Fibroblast of lung (primary cell): ENCODE results near the gene STK32B. TPM values are rescaled to one million over a fixed set of nuclear protein-coding genes. Genes with fewer than 3 reads are reported as not detected.

Experiments
- DNase-seq, 2 donors: peaks; one replicate each; pipeline versions ENCODE4 v3.0.0 to v3.0.0-alpha.2; 2010; ENCODE audit warnings: low read depth in 2 of 2
- H2AFZ ChIP-seq: 2 replicates; pipeline ENCODE4 v1.5.1; 2012; ENCODE audit warnings: low read length, control low read depth, inconsistent platforms
- H3K27ac ChIP-seq: 2 replicates; pipeline ENCODE4 v1.5.1; 2011; ENCODE audit warnings: low read length, control low read depth; ENCODE audit not compliant: insufficient read depth
- H3K27me3 ChIP-seq: 2 replicates; pipeline ENCODE4 v1.5.1; 2011; ENCODE audit warnings: mild to moderate bottlenecking, low read length; ENCODE audit not compliant: control insufficient read depth, insufficient read depth
- H3K36me3 ChIP-seq: 2 replicates; pipeline ENCODE4 v1.5.1; 2011; ENCODE audit warnings: low read length; ENCODE audit not compliant: control insufficient read depth, insufficient read depth
- H3K4me1 ChIP-seq: 2 replicates; pipeline ENCODE4 v1.5.1; 2011; ENCODE audit warnings: low read length; ENCODE audit not compliant: control insufficient read depth, insufficient read depth; ENCODE audit errors: extremely low read depth
- H3K4me2 ChIP-seq: 2 replicates; pipeline ENCODE4 v1.5.1; 2011; ENCODE audit warnings: low read length, control low read depth; ENCODE audit not compliant: insufficient read depth; ENCODE audit errors: extremely low read depth
- H3K4me3 ChIP-seq, 4 experiments: fragments of 200-600 bp in 1 of 4; sonication (generic) in 1 of 4; replicated peaks in 1 of 4; 2 replicates each; pipeline ENCODE4 v1.5.1; 2011 to 2016; ENCODE audit warnings: low read length in 4 of 4, low read depth in 3 of 4, mild to moderate bottlenecking in 3 of 4, control low read depth in 2 of 4, inconsistent platforms in 1 of 4, mixed read lengths in 1 of 4; ENCODE audit not compliant: insufficient read depth in 1 of 4; ENCODE audit errors: control extremely low read depth in 1 of 4
- H3K79me2 ChIP-seq: 2 replicates; pipeline ENCODE4 v1.5.1; 2012; ENCODE audit warnings: mild to moderate bottlenecking, low read length, inconsistent platforms; ENCODE audit not compliant: control insufficient read depth, insufficient read depth
- H3K9ac ChIP-seq: 2 replicates; pipeline ENCODE4 v1.5.1; 2011; ENCODE audit warnings: mild to moderate bottlenecking, low read length, control low read depth; ENCODE audit not compliant: insufficient read depth
- H3K9me3 ChIP-seq: 2 replicates; pipeline ENCODE4 v1.5.1; 2012; ENCODE audit warnings: low read depth, low read length; ENCODE audit not compliant: control insufficient read depth, insufficient read depth
- H4K20me1 ChIP-seq: 2 replicates; pipeline ENCODE4 v1.5.1; 2011; ENCODE audit warnings: low read length; ENCODE audit not compliant: control insufficient read depth, insufficient read depth; ENCODE audit errors: extremely low read depth
- EZH2 ChIP-seq: IDR thresholded peaks from 2 replicates; pipeline ENCODE4 v1.5.1; 2012; ENCODE audit warnings: low read length, control low read depth, mild to moderate bottlenecking; ENCODE audit errors: missing control alignments
- polyA plus RNA-seq, 2 donors: library from polyadenylated mRNA; depleted of rRNA in 1 of 2; stranded (reverse) in 1 of 2; unstranded in 1 of 2; fragments of >200 nt; gene quantifications; 2 replicates each; pipeline ENCODE4 v1.2.1, GENCODE V29; 2011 to 2012; ENCODE audit warnings: missing spikeins in 1 of 2
- total RNA-seq: library from RNA; depleted of rRNA; stranded (reverse); fragments of >200 nt; gene quantifications from 2 replicates; pipeline ENCODE4 v1.2.1, GENCODE V29; 2014
- TF ChIP-seq, protein P1 (sequence below), 2 donors: IDR thresholded peaks in 1 of 2; conservative IDR thresholded peaks in 1 of 2; 1 replicate in 1 of 2; 2 replicates in 1 of 2; pipeline ENCODE4 v1.5.1; 2011 to 2012; ENCODE audit warnings: low read length in 2 of 2, control low read depth in 1 of 2, inconsistent platforms in 1 of 2, low read depth in 1 of 2, mild to moderate bottlenecking in 1 of 2

Gene STK32B
- total and polyA plus RNA-seq, 2 donors (not counting 1 experiment from before 2014, with no cell fraction given), result 0.50 to 1.4 TPM

DNA sequence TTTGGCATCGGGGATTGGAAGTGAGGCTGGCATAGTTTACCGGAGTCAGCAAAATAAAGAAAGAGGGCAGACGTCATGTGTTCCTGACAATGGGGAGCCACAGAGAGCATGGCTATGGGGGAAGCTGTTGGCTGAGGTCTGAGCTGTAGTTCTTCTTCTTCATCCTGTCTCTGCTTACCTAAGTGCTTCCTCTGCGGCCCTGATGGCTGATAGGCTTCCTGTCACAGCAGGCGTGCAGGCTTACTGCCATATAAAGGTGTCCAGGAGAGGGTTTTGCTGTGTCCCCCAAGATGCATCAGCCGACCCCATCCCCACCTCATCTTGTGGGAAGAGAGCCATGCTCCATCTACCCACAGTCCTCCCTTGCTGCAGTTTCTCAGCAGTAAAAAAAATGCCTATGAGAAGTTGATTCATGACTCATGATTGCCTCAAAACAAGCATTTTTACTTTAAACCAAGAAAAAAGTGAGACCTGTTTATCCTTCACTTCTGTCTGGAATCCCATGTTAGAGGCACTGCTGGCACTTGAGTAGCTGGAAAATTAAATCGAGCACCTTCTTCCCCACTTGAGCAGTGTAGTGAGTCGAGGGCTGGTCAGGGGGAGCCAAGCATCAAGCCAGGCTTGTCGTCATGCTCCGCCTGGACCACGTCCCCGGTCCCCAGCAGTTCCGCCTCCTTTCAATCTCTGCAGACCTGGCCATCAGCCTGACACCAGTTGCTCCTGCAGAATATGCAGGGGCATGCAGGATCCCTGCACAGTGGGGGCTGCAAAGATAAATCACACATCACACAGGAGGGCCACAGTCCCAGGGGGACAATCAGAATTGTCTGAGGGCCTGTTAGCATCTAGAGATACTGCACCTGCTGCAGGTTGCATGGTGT lies 419.3 kb downstream of the STK32B start:
- Histone ChIP-seq H3K4me1 (no peaks in the 10 kb centered on the region), H3K36me3 (no peaks in the 10 kb centered on the region), H2AFZ (no peak overlapping the region), H3K4me3 (no peak overlapping the region), H3K79me2 (no peaks in the 10 kb centered on the region), H3K4me2 (no peak overlapping the region), H3K27me3 (no peaks in the 10 kb centered on the region), H4K20me1 (no peaks in the 10 kb centered on the region), H3K9me3 (no peaks in the 10 kb centered on the region), H3K27ac (no peak overlapping the region), H3K9ac (no peak overlapping the region)
- TF ChIP-seq, protein P1, sequence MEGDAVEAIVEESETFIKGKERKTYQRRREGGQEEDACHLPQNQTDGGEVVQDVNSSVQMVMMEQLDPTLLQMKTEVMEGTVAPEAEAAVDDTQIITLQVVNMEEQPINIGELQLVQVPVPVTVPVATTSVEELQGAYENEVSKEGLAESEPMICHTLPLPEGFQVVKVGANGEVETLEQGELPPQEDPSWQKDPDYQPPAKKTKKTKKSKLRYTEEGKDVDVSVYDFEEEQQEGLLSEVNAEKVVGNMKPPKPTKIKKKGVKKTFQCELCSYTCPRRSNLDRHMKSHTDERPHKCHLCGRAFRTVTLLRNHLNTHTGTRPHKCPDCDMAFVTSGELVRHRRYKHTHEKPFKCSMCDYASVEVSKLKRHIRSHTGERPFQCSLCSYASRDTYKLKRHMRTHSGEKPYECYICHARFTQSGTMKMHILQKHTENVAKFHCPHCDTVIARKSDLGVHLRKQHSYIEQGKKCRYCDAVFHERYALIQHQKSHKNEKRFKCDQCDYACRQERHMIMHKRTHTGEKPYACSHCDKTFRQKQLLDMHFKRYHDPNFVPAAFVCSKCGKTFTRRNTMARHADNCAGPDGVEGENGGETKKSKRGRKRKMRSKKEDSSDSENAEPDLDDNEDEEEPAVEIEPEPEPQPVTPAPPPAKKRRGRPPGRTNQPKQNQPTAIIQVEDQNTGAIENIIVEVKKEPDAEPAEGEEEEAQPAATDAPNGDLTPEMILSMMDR (conservative IDR thresholded peaks at IDR 0.05 in 1 of 2, IDR thresholded peaks at IDR 0.05 in 1 of 2; ENCODE audit: low read depth in 1 of 2, low read length in 2 of 2), result no peak
- TF ChIP-seq EZH2, result no peak
- peak in 1 of 2 donors; percentile 9 for DNase-seq

DNA sequence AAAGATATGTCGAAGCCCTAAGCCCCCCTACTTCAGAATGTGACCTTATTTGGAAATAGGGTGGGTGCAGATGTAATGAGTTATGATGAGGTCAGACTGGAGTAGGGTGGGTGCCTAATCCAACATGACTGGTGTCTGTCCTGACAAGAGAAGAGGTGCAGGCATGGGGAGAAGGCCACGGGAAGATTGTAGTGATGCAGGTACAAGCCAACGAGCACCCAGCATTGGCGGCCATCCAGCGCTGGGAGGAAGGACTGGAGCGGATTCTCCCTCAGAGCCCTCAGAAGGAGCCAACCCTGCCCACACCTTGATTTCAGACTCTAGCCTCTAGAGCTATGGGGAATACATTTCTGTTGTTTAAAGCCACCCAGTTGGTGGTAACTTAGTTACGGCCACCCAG lies 419.9 kb downstream of the STK32B start:
- H3K79me2 ChIP-seq, result no peaks in the 10 kb centered on the region
- H3K4me3 ChIP-seq, result no peak overlapping the region
- no peaks in the 10 kb centered on the region for H3K4me1 ChIP-seq
- H3K27ac ChIP-seq, result no peak overlapping the region
- no peak overlapping the region for H3K4me2 ChIP-seq
- no peak overlapping the region for H2AFZ ChIP-seq
- TF ChIP-seq, protein P1 (conservative IDR thresholded peaks at IDR 0.05 in 1 of 2, IDR thresholded peaks at IDR 0.05 in 1 of 2; ENCODE audit: low read depth in 1 of 2, low read length in 2 of 2), result no peak
- TF ChIP-seq EZH2, result no peak
- DNase-seq, result no peak
- H3K9me3 ChIP-seq, result no peaks in the 10 kb centered on the region
- H3K36me3 ChIP-seq, result no peaks in the 10 kb centered on the region
- no peaks in the 10 kb centered on the region for H4K20me1 ChIP-seq
- H3K27me3 ChIP-seq, result no peaks in the 10 kb centered on the region
- H3K9ac ChIP-seq, result no peak overlapping the region

DNA sequence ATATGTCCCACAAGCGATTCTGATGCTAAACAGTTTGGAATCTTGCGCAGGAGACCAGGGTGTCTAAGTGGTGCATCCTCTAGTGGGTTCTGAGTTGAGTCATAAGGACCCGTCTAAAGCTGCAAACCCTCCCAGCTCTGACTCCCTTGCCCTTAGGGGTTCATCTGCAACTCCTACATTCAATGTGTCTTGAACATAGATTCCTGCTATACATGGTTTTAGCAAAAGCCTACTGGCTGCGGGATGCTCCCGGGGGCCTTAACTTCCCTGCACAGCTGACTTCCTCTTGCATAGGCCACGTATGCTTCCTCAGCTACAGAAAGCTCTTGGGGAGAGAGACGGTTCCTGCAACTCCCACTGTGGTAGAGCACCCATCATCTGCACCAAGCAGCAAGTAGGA lies 420.4 kb downstream of the STK32B start:
- Histone ChIP-seq H3K9ac (no peak overlapping the region), H3K27me3 (no peaks in the 10 kb centered on the region), H2AFZ (no peak overlapping the region), H3K9me3 (no peaks in the 10 kb centered on the region), H4K20me1 (no peaks in the 10 kb centered on the region), H3K4me3 (no peak overlapping the region), H3K79me2 (no peaks in the 10 kb centered on the region), H3K36me3 (no peaks in the 10 kb centered on the region), H3K27ac (no peak overlapping the region), H3K4me1 (no peaks in the 10 kb centered on the region), H3K4me2 (no peak overlapping the region)
- no peak for DNase-seq
- no peak for TF ChIP-seq EZH2
- TF ChIP-seq, protein P1 (conservative IDR thresholded peaks at IDR 0.05 in 1 of 2, IDR thresholded peaks at IDR 0.05 in 1 of 2; ENCODE audit: low read depth in 1 of 2, low read length in 2 of 2), result no peak
